NCI-H1048 (cell line): ENCODE measurements around the gene CTU2.

Experiments
- DNase-seq: peaks from one replicate; lab custom pipeline; 2025; lab: John Stamatoyannopoulos, UW

CTU2 gene

GRCh38 chr16:88714420-88715302, 8.4 kb downstream of the CTU2 start:
- no peak for DNase-seq

DNA sequence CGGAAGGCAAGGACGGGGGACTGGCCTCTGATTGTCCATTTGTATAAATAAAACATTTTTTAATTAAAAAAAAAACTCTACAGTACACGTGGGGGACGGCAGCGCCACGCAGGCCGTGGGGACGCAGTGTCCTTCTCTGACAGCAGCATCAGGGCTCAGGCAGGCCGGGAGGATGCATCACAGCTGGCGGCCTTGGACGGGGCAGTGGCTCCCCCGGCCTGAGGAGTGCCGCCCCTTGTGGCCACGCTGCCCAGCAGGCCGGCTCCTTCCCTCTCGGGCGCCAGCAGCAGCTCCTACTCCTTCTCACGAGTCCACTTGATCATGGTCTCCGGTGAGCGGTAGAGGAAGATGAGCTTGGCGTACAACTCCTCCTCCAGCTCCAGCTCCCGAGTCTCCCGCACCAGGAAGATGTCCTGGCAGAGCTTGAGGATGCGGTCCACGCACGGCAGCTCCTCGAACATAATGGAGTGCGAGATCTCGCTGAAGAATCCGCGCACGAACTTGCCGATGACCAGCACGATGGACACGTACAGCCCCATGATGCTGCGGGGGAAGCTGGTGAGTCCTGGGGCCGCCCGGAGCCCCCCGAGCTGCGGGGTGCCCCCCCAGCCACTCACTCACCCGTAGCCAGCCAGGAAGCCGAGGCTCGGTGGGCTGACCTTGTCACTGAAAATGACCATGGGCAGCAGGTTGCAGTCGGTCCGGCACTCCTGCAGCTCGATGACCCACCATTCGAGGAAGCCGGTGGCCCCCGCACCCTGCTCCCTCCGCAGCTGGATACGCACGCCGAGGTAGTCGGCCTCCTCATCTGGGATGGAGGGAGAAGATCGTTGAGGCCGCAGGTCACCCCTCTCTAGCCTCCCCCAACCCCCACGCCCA, 9.2 kb downstream of the CTU2 start:
- no peak for DNase-seq

DNA sequence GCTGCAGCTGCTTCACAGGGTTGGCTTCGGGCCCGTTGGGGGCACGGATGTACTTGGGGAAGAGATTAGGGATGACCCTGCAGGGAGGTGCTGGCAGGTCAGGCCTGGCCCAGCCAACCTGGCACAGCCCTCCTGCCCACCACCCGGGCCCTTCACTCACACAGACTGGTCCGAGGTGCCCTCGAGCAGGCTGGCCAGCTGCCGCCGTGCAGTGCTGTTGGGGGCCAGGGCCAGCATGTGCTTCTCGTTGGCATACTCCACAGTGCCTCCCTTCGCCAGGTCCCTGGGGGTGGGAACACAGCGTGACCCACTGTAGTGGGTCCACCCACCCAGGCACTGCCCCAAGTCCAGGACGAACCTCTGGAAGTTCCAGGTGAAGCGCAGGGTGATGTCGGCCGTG, 9.9 kb downstream of the CTU2 start:
- DNase-seq = no peak

GRCh38 chr16:88716601-88717001, 10.3 kb downstream of the CTU2 start:
- DNase-seq = no peak

DNA sequence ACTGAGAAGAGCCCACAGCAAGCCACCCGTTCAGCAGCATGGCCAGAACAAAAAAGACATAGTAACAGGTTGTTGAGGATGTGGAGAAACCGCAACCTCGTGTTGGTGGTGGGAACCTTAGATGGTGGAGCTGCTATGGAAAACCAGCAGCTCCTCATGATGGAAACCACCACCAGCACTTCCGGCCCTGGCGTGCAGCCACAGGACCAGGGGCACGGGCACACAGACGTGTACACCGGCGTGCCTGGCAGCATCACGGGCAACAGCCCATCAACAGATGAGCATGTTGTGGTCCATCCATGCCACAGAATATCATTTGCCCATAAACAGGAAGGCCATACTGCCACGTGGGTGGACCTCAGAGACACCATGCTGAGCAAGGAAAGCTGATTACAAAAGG, 11.9 kb downstream of the CTU2 start:
- DNase-seq = no peak

- DNase-seq = no peak
Observed at GRCh38 chr16:88719267-88719932, 13.1 kb downstream of the CTU2 start.

- DNase-seq = no peak
Observed at GRCh38 chr16:88719933-88720296, 13.6 kb downstream of the CTU2 start.

DNA sequence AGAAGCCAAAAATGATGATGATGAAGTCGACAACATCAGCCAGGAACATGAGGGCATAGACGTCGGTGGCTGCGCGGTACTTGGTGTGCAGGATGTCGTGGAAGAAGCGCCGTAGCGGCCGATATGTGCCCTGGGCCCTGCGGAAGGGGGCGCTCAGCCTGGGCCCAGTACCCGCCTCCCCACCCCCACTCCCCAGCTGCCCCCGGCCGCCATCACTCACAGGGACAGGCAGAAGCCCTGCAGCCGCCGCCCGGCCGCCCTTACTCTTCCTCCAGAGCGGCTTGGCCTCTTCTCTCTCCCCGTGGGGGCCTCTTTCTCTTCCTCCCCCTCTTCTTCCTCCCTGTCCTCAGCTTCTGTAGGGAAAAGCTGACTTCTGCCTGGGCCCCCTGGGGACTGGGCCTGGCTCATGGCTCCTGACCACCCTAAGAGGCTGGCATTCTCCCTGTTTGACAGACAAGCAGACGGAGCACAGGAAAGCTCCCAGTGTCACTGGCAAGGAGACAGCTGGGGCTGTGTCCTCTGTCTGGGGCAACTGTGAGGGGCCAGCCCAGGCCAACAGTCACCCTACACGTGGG, 14.2 kb downstream of the CTU2 start:
- no peak for DNase-seq

- no peak for DNase-seq
Observed at GRCh38 chr16:88721236-88721635, 14.9 kb downstream of the CTU2 start.

DNA sequence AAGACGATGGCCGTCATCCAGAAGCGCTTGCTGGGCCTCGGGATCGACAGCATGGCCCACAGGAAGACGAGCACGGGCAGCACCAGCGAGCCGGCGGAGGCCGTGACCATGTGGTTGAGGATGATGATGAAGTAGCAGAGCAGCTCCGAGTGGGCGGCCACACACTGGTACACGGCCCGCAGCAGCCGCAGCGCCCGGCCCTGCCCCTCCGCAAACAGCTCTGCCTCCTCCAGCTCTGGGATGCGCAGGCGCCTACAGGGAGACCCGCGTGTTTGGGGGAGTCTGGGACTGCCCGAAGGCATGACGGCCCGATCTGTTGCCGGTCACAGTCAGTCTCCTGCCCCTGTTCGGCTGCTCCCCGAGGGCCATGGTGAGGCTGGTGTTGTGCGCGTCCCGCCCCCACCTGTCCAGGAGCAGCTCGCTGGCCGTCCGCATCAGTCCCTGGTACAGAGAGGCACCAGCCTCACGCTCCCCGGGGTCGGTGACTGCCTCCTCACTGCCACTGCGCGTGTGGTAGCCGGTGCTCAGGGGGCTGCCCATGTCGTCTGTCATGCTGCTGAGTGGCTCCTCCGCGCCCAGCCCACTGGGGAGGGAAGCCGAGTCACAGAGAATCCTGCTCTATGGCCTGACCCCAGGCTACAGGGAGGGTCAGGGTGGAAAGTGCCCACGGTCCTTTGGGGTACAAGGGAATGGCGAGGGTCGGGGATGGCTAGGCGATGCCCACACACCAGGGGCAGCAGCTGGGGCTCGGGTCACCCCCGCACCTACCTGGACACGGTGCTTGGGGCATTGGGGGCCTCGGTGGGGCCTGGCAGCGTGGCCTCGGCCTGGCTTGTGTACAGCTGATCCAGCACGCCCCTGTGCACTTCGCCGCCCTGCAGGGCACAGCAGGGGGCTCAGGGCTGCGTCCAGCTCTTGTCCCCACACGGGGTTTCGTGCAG, 15.8 kb downstream of the CTU2 start:
- no peak for DNase-seq

DNA sequence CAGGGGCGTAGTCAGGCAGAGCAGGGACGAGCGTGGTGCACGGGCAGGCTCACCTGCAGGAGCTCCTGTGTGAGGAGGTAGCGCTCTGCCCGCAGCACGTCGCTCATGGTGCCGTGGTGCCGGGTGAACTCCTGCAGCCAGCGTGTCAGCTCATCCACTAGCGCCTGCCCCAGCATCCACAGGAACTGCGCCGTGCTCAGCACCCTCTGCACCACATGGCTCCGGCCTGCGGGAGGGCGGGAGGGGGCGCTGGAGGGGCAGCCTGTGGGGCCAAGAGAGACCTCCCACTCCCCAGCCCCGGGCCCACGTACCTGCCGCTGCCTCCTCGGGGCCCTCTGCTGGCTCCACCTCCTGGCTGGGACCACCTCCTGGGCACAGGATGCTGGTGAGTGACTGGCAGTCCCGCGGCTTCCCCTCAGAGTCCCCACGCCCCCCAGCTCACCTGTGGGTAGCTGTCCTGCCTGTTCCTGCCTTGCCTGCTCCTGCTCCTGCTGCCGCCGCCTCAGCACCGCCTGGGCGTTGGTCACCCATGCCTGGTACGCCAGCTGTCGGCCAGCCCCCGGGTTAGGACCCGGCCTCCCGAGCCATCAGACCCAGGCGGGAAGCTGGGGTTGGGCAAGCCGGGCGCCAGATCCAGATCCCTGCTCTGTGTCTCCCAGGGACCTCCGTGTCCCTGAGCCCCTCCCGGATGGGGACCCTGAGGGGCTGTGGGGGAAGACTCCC, 16.6 kb downstream of the CTU2 start:
- DNase-seq = no peak

DNA sequence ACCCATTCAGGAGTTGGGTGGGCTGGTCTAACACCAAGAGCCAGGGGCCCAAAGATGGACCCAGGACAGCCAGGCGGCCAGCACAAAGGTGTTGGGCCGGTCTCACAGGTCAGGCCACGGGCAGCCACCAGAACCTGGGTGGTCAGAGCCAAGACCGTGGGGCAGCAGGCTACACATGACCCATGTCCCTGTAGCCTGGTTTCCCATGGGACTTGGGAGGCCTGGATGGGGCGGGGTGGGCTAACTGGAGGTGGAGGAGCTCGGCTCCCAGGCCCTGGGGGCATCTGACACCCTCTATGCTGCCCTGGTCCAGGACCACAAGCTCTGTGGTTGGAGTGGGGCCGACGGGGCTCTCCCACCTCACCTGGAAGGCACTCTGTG, 17.2 kb downstream of the CTU2 start:
- no peak for DNase-seq

DNA sequence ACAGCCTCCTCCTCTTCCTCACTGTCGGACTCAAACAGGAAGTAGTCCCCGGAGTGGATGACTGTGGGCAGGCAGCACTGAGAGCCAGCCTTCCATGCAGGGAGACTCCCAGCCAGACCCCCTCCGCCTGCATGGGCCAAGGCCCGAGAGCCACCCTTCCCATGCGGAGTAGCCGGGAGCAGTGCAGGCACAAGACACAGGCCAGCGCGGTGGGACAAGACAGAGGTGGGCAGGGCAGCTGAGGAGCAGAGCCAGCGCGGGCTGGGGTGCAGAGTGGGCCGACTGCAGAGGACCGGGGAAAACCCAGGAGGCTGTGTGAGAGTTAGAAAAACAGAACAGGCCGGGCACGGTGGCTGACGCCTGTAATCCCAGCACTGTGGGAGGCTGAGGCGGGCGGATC, 17.6 kb downstream of the CTU2 start:
- no peak for DNase-seq

DNA sequence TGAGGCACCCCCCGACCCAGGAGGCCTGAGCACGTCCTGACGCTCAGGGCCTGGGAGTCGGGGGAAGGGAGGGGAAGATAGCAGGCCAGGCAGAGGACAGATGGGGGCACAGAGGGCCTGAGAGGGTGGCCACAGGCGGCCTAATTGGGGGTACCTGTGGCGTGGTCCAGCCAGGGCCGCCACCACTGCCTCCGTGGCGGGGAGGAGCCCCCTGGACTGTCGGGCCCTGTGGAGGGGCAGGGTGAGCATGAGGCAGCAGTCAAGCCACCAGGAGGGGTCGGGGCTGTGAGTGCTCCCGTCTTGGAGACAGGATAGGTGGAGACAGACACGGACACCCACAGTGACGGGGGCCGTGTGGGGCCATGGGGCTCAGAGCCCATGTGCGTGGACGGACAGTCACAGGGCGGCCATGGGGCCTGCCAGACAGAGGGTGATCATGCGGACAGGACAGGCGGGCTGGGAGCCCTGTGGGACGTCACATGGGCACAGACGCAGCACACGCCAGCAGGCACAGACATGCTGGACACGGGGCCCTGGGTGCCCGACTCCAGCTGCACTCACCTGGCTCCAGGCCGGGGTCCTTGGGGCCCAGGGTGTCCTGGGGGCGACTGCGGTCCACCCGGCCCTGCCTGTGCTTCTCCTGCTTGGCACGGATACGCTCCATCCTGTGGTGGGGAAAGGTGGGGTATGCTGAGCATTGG, 18.7 kb downstream of the CTU2 start:
- no peak for DNase-seq

- no peak for DNase-seq
Observed at GRCh38 chr16:88725609-88726407, 19.5 kb downstream of the CTU2 start.

- DNase-seq = no peak
Observed at GRCh38 chr16:88726408-88726749, 20.1 kb downstream of the CTU2 start.

- DNase-seq = no peak
Observed at GRCh38 chr16:88726981-88727380, 20.7 kb downstream of the CTU2 start.

DNA sequence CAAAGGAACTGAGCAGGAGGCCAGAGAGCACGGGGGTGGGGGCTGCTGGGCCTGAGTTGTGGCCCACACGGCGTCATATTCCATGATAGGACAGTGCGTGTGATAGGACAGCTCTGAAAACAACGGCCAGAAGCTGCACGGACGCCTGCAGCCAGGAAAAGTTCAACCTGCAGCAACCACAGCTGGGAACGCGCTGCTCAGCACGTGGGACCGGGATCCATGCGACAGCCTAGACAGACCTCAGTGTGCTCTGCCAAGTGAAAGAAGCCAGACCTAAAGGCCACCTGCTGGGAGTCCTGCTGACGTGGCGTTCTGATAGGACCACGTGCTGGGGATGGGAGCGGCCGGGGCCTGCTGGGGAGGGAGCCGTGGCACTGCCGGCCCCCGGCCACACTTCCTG, 21.6 kb downstream of the CTU2 start:
- DNase-seq = no peak
